GM12801 (cell line): ENCODE measurements around the gene TMEM132D.

Experiments used
- CTCF ChIP-seq: IDR thresholded peaks from one replicate; pipeline ENCODE4 v1.5.1; 2011; ENCODE audit warnings: control low read depth; ENCODE audit not compliant: insufficient read length; ENCODE audit errors: extremely low read depth

Gene TMEM132D

GRCh38 chr12:129394177-129394825 is 509.5 kb downstream of the TMEM132D start:
- no peak for TF ChIP-seq CTCF

- no peak for TF ChIP-seq CTCF
Measured at GRCh38 chr12:129393357-129393937, 510.4 kb downstream of the TMEM132D start.

- TF ChIP-seq CTCF = no peak
Measured at GRCh38 chr12:129385637-129385990, 518.2 kb downstream of the TMEM132D start.

- no peak for TF ChIP-seq CTCF
Measured at GRCh38 chr12:129383956-129384355, 519.9 kb downstream of the TMEM132D start.

- TF ChIP-seq CTCF = no peak
Measured at GRCh38 chr12:129381715-129382114, 522.1 kb downstream of the TMEM132D start.

GRCh38 chr12:129379076-129379804 is 524.6 kb downstream of the TMEM132D start:
- TF ChIP-seq CTCF = no peak

- TF ChIP-seq CTCF = no peak
Measured at GRCh38 chr12:129378496-129378895, 525.3 kb downstream of the TMEM132D start.
